ENCODE results near the gene NPAS3. TPM values are rescaled to one million over a fixed set of nuclear protein-coding genes. Genes with fewer than 3 reads are reported as not detected.

NPAS3 gene
- total RNA-seq, 6 donors from 2014 or later: 0.30 to 0.77 (median 0.59) TPM; not detected in 2

DNA sequence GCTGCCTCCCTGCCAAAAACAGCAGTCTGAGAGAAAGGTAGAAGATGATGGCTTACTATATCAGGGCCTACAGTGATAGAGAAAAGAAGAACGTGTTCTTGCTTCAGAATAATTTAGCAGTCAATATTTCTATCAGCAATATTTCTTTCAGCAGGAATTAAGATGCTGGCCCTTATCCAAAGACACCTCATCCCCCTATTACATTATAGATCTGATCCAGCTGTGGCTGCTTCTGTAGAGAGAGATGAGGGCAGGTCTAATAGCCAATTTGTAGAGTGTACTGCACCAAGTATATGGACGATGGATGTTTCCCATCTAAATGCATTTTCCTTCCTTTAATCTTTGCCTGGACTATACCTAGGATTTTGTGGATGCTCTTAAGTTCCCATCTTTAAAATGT, 451.7 kb downstream of the NPAS3 start:
- H3K9me3 ChIP-seq: no peaks in the 10 kb centered on the region
- DNase-seq: no peak
- no peaks in the 10 kb centered on the region for H3K36me3 ChIP-seq
- no peaks in the 10 kb centered on the region for H3K4me1 ChIP-seq
- no peak overlapping the region for H3K27ac ChIP-seq
- H3K27me3 ChIP-seq: no peaks in the 10 kb centered on the region
- TF ChIP-seq POLR2AphosphoS5 (IDR thresholded peaks at IDR 0.05): no peak
- no peak for TF ChIP-seq POLR2A (IDR thresholded peaks at IDR 0.05)
- TF ChIP-seq EP300 (IDR thresholded peaks at IDR 0.05): no peak
- no peak for TF ChIP-seq CTCF (IDR thresholded peaks at IDR 0.05)
- H3K4me3 ChIP-seq: no peak overlapping the region
- 76 to 81% methylated on average over 2 of the region's 2 CpGs for WGBS, 2 donors
- no peak for ATAC-seq (ENCODE audit: low FRiP score in 2 of 2)

GRCh38 chr14:33393231-33393894, 454.7 kb downstream of the NPAS3 start:
- no peak overlapping the region for H3K27ac ChIP-seq
- ATAC-seq (ENCODE audit: low FRiP score in 2 of 2) (no peak), DNase-seq (no peak)
- no peaks in the 10 kb centered on the region for H3K9me3 ChIP-seq
- H3K4me1 ChIP-seq: no peaks in the 10 kb centered on the region
- TF ChIP-seq EP300 (IDR thresholded peaks at IDR 0.05): no peak
- TF ChIP-seq CTCF (IDR thresholded peaks at IDR 0.05): no peak
- no peak for TF ChIP-seq POLR2AphosphoS5 (IDR thresholded peaks at IDR 0.05)
- no peak for TF ChIP-seq POLR2A (IDR thresholded peaks at IDR 0.05)
- no peak overlapping the region for H3K4me3 ChIP-seq
- no peaks in the 10 kb centered on the region for H3K27me3 ChIP-seq
- WGBS, 2 donors: 78 to 80% methylated on average over 11 of the region's 11 CpGs
- H3K36me3 ChIP-seq: no peaks in the 10 kb centered on the region

DNA sequence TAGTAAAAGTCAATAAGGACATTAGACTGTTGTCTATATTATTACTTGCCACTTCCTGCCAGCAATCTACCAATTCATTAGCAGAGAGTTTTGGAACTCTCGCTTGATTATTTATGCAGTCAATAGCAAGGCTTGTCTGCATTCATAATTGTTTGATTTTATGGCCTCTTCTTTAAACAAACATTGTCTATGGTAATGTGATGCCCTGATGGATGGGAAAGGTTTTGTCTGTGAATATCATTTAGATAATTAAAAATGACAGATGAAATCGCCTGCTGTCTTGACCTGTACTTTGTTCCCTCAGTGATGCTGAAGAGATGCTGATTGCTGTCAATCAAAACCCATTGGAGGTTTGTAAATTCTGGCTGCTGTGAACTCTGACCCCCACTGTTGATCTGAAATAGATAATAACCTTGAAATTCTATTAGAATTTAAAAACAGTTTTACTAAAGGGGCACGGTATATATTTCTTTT, 455.3 kb downstream of the NPAS3 start:
- TF ChIP-seq POLR2AphosphoS5 (IDR thresholded peaks at IDR 0.05): no peak
- no peak for TF ChIP-seq CTCF (IDR thresholded peaks at IDR 0.05)
- no peak for TF ChIP-seq EP300 (IDR thresholded peaks at IDR 0.05)
- no peak for TF ChIP-seq POLR2A (IDR thresholded peaks at IDR 0.05)
- Histone ChIP-seq H3K27ac (no peak overlapping the region), H3K4me3 (no peak overlapping the region), H3K4me1 (no peaks in the 10 kb centered on the region), H3K9me3 (no peaks in the 10 kb centered on the region), H3K36me3 (no peaks in the 10 kb centered on the region), H3K27me3 (no peaks in the 10 kb centered on the region)
- ATAC-seq (ENCODE audit: low FRiP score in 2 of 2) (no peak), DNase-seq (no peak)
- 73 to 89% methylated on average over 3 of the region's 3 CpGs for WGBS, 2 donors

DNA sequence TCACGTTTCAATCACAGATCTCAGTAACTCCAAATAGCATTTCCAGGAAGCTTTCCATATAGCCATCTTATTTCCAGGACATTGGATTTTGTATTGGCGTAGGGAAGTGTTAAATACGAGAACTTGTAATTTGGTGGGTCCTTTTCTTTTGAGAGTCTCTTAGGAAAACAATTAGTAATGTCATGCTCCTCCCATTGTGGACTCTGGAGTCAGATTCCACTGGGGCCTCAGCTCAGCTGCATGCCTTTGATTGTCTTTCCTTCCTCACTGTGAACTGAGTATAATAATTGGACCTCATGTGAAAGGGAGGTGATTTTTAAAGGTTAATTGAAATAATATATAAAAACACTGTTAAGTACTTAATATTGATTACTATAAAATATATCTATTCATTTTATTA, 462.6 kb downstream of the NPAS3 start:
- no peak for DNase-seq
- no peaks in the 10 kb centered on the region for H3K27me3 ChIP-seq
- peaks cover 0 to 10% (median 0%) of the 10 kb centered on the region in 4 donors for H3K4me1 ChIP-seq
- no peak overlapping the region for H3K4me3 ChIP-seq
- ATAC-seq (ENCODE audit: low FRiP score in 2 of 2): no peak
- H3K27ac ChIP-seq: no peak overlapping the region
- no peaks in the 10 kb centered on the region for H3K36me3 ChIP-seq
- 69 to 82% methylated on average over 3 of the region's 3 CpGs for WGBS, 2 donors
- TF ChIP-seq POLR2AphosphoS5 (IDR thresholded peaks at IDR 0.05) (no peak), POLR2A (IDR thresholded peaks at IDR 0.05) (no peak), EP300 (IDR thresholded peaks at IDR 0.05) (no peak), CTCF (IDR thresholded peaks at IDR 0.05) (no peak)
- H3K9me3 ChIP-seq: peaks cover 0 to 4% (median 0%) of the 10 kb centered on the region in 4 donors

GRCh38 chr14:33402604-33403003, 463.9 kb downstream of the NPAS3 start:
- TF ChIP-seq POLR2AphosphoS5 (IDR thresholded peaks at IDR 0.05) (no peak), POLR2A (IDR thresholded peaks at IDR 0.05) (no peak), CTCF (IDR thresholded peaks at IDR 0.05) (no peak), EP300 (IDR thresholded peaks at IDR 0.05) (no peak)
- Histone ChIP-seq H3K4me3 (no peak overlapping the region), H3K36me3 (no peaks in the 10 kb centered on the region), H3K27me3 (no peaks in the 10 kb centered on the region), H3K4me1 (peaks cover 0 to 10% (median 0%) of the 10 kb centered on the region in 4 donors), H3K27ac (peak overlapping the region in 2 of 4 donors; percentile 15 to 34), H3K9me3 (peaks cover 0 to 4% (median 0%) of the 10 kb centered on the region in 4 donors)
- peak in 1 of 2 donors; percentile 58 for ATAC-seq (ENCODE audit: low FRiP score in 2 of 2)
- peak in 1 of 2 donors; percentile 63 for DNase-seq
